Omental fat pad (tissue), 4 donors: ENCODE results near the gene LIPM. TPM values are rescaled to one million over a fixed set of nuclear protein-coding genes. Genes with fewer than 3 reads are reported as not detected.
"Not testable (repeated sequence)": the region's sequence is repeated elsewhere in the genome, so short reads cannot be mapped to it uniquely, and the experiment has no call there.

Experiments used
- ATAC-seq: fragments of 150-250 bp; one replicate; pipeline ENCODE4 v1.9.1; 2016; ENCODE audit warnings: mild to moderate bottlenecking, moderate library complexity; ENCODE audit not compliant: low FRiP score
- DNase-seq: peaks from one replicate; pipeline ENCODE4 v3.0.0-alpha.2; 2019; ENCODE audit warnings: low spot score
- CTCF ChIP-seq, 3 donors: fragments of 450-650 bp; IDR thresholded peaks; one replicate each; pipeline ENCODE4 v1.5.1; 2016 to 2017; ENCODE audit warnings: antibody characterized with exemption in 3 of 3, mild to moderate bottlenecking in 3 of 3, moderate library complexity in 2 of 3
- total RNA-seq, 4 donors: library from RNA; depleted of rRNA; stranded (reverse); fragments of >200 nt; gene quantifications; one replicate each; pipeline ENCODE4 v1.1.0, GENCODE V29; 2016

Gene LIPM
- total RNA-seq, 4 donors from 2014 or later: not detected

GRCh38 chr10:88835910-88836221 lies 33.3 kb downstream of the LIPM start:
- no peak for TF ChIP-seq CTCF (IDR thresholded peaks at IDR 0.05)
- DNase-seq: no peak
- peak; percentile 17 for ATAC-seq

GRCh38 chr10:88837632-88838031 lies 35.1 kb downstream of the LIPM start:
- ATAC-seq, DNase-seq: not testable (repeated sequence)

GRCh38 chr10:88838766-88839350 lies 36.3 kb downstream of the LIPM start:
- DNase-seq (no peak), ATAC-seq (no peak)
- TF ChIP-seq CTCF (IDR thresholded peaks at IDR 0.05): no peak

- no peak for TF ChIP-seq CTCF (IDR thresholded peaks at IDR 0.05)
- DNase-seq: no peak
- ATAC-seq: no peak
Observed at GRCh38 chr10:88840104-88840503, 37.6 kb downstream of the LIPM start.

- ATAC-seq (no peak), DNase-seq (no peak)
- no peak for TF ChIP-seq CTCF (IDR thresholded peaks at IDR 0.05)
Observed at GRCh38 chr10:88840881-88841280, 38.4 kb downstream of the LIPM start.

GRCh38 chr10:88841316-88842111 lies 39.0 kb downstream of the LIPM start:
- no peak for DNase-seq
- TF ChIP-seq CTCF (IDR thresholded peaks at IDR 0.05): no peak

GRCh38 chr10:88843171-88843570 lies 40.6 kb downstream of the LIPM start:
- no peak for ATAC-seq
- TF ChIP-seq CTCF (IDR thresholded peaks at IDR 0.05): no peak
- no peak for DNase-seq

More at GRCh38 chr10:88841316-88842111, 39.0 kb downstream of the LIPM start:
- no peak for ATAC-seq
